K562 (cell line): ENCODE measurements around the gene HEPACAM2. TPM values are rescaled to one million over a fixed set of nuclear protein-coding genes. Genes with fewer than 3 reads are reported as not detected.

Experiments
- ATAC-seq: fragments of 200-7000 bp; cut with Tn5 transposase; 3 replicates; pipeline ENCODE4 v1.9.1; 2020; ENCODE audit warnings: moderate library complexity
- BruUV-seq: library from RNA; stranded (reverse); fragments of 400-500 nt; replicated peaks from 2 replicates; lab custom pipeline; 2021; lab: Mats Ljungman, UMichigan
- CTCF ChIA-PET: fragments of 300-600 bp; formaldehyde crosslinking; extraction: SDS; loops from one replicate; lab custom pipeline; 2021; ENCODE audit warnings: low intra/inter-chr PET ratio; lab: Yijun Ruan, JAX
- POLR2A ChIA-PET: fragments of 300-600, 350-650 bp; sonication (Branson Sonifier 250); formaldehyde crosslinking; extraction: SDS; loops from one replicate; lab custom pipeline; 2021; ENCODE audit warnings: antibody characterized with exemption, inconsistent platforms; lab: Yijun Ruan, JAX
- DNase-seq, 4 experiments: peaks; one replicate each; pipeline versions ENCODE4 v3.0.0 to v3.0.0-alpha.2; 2011 to 2018; ENCODE audit warnings: low spot score in 3 of 4, mixed read lengths in 3 of 4; ENCODE audit errors: extremely low read depth in 1 of 4
- FAIRE-seq: peaks from 2 replicates; lab custom pipeline; 2011; peaks lifted over from hg19 to GRCh38; lab: Jason Lieb, UNC
- H2AFZ ChIP-seq: 2 replicates; pipeline ENCODE4 v1.6.0; 2011; ENCODE audit warnings: low read depth, low read length, control low read depth, inconsistent platforms
- H3K27ac ChIP-seq: fragments of 200-600 bp; 3 replicates; pipeline ENCODE4 v1.8.0; 2011; ENCODE audit warnings: low read depth, mild to moderate bottlenecking, control low read depth, inconsistent platforms, low read length, moderate library complexity, mixed read lengths; ENCODE audit errors: extremely low read depth
- H3K27me3 ChIP-seq, 2 experiments: fragments of 300-600 bp in 1 of 2; 2 replicates in 1 of 2; 3 replicates in 1 of 2; pipeline versions ENCODE4 v1.6.0 to v1.8.0; 2011; ENCODE audit warnings: inconsistent platforms in 2 of 2, low read length in 2 of 2, mild to moderate bottlenecking in 1 of 2, mixed read lengths in 1 of 2, moderate library complexity in 1 of 2; ENCODE audit not compliant: control insufficient read depth in 2 of 2, insufficient read depth in 2 of 2
- H3K36me3 ChIP-seq: fragments of 300-600 bp; 3 replicates; pipeline ENCODE4 v1.8.0; 2011; ENCODE audit warnings: mild to moderate bottlenecking, low read length, inconsistent platforms; ENCODE audit not compliant: control insufficient read depth, insufficient read depth
- H3K4me1 ChIP-seq, 2 experiments: fragments of 200-600 bp in 1 of 2; replicated peaks in 1 of 2; 2 replicates in 1 of 2; 3 replicates in 1 of 2; pipeline versions ENCODE4 v1.5.1 to v1.8.0; 2011; ENCODE audit warnings: inconsistent platforms in 2 of 2, low read length in 2 of 2, mild to moderate bottlenecking in 1 of 2, mixed read lengths in 1 of 2, moderate library complexity in 1 of 2; ENCODE audit not compliant: control insufficient read depth in 2 of 2, insufficient read depth in 2 of 2
- H3K4me2 ChIP-seq: 2 replicates; pipeline ENCODE4 v1.6.1; 2011; ENCODE audit warnings: low read length, control low read depth, inconsistent platforms, mixed read lengths; ENCODE audit not compliant: insufficient read depth
- H3K4me3 ChIP-seq: fragments of 200-600 bp; sonication (generic), shearing (Covaris generic); 2 replicates; pipeline ENCODE4 v1.5.1; 2016; ENCODE audit warnings: control low read depth, inconsistent platforms
- H3K79me2 ChIP-seq: fragments of 200-600 bp; 3 replicates; pipeline ENCODE4 v1.8.0; 2011; ENCODE audit warnings: low read length, inconsistent platforms; ENCODE audit not compliant: control insufficient read depth, insufficient read depth
- H3K9ac ChIP-seq, 2 experiments: 2 replicates each; pipeline versions ENCODE4 v1.6.0 to v1.6.1; 2011; ENCODE audit warnings: low read depth in 2 of 2, low read length in 2 of 2, control low read depth in 1 of 2, inconsistent platforms in 1 of 2, mild to moderate bottlenecking in 1 of 2, mixed read lengths in 1 of 2; ENCODE audit not compliant: insufficient read depth in 1 of 2
- H3K9me1 ChIP-seq: one replicate; pipeline ENCODE4 v1.6.0; 2011; ENCODE audit warnings: inconsistent platforms, mild to moderate bottlenecking, low read length, moderate library complexity; ENCODE audit not compliant: control insufficient read depth, insufficient read depth
- H3K9me3 ChIP-seq: replicated peaks from 2 replicates; pipeline ENCODE4 v1.5.1; 2011; ENCODE audit warnings: low read depth, low read length, inconsistent platforms; ENCODE audit not compliant: control insufficient read depth, insufficient read depth
- H4K20me1 ChIP-seq: replicated peaks from 2 replicates; pipeline ENCODE4 v1.6.1; 2011; ENCODE audit warnings: low read length, inconsistent platforms, mixed read lengths; ENCODE audit not compliant: control insufficient read depth, insufficient read depth
- EHMT2 ChIP-seq: fragments of 450-650 bp; IDR thresholded peaks from 2 replicates; pipeline ENCODE4 v1.6.1; 2018; ENCODE audit warnings: antibody characterized with exemption
- MIER1 ChIP-seq: fragments of 450-650 bp; IDR thresholded peaks from 2 replicates; pipeline ENCODE4 v1.6.1; 2016; ENCODE audit warnings: antibody characterized with exemption, mild to moderate bottlenecking, low read depth
- MNT ChIP-seq, 2 experiments: fragments of 450-650 bp; conservative IDR thresholded peaks; 2 replicates each; pipeline ENCODE4 v1.6.1; 2017; ENCODE audit warnings: mild to moderate bottlenecking in 2 of 2, moderate library complexity in 2 of 2
- SPI1 ChIP-seq: IDR thresholded peaks from 2 replicates; pipeline ENCODE4 v1.6.1; 2011; ENCODE audit warnings: low read depth, low read length, control low read depth, borderline replicate concordance
- WGBS: fragments of 100-300 bp; shearing (Covaris generic); methylation state at CpG from one replicate; pipeline ENCODE4 v1.1.6; 2016; ENCODE audit warnings: low coverage, mixed read lengths; ENCODE audit not compliant: insufficient coverage; ENCODE audit errors: missing lambda C conversion rate; 5-methylcytosine and 5-hydroxymethylcytosine counted together
- in situ Hi-C: fragments of 300-500 bp; cut with MboI; formaldehyde crosslinking; loops from 4 replicates; pipeline ENCODE4 v1.15.0; 2018; ENCODE audit warnings: inconsistent platforms, mixed read lengths
- intact Hi-C: fragments of 100-400 bp; cut with micrococcal nuclease; formaldehyde crosslinking; loops from 2 replicates; pipeline ENCODE4 v1.14.2; 2022
- polyA plus RNA-seq, 8 experiments: library from polyadenylated mRNA; depleted of rRNA in 4 of 8; stranded (reverse) in 5 of 8; unstranded in 3 of 8; fragments of >200 nt; fragmentation: Nextera tagmentation in 2 of 8; fragmentation: Illumina TruSeq in 1 of 8; extraction: Ambion mirVana in 2 of 8; extraction: Trizol in 1 of 8; gene quantifications; 2 replicates each; pipeline versions ENCODE4 v1.2.1 to v1.2.3, GENCODE V29; 2011 to 2014; ENCODE audit warnings: inconsistent platforms in 1 of 8, missing spikeins in 1 of 8
- total RNA-seq, 7 experiments: library from RNA; depleted of rRNA in 6 of 7; stranded (reverse); fragments of >200 nt in 6 of 7; fragmentation: Illumina TruSeq in 2 of 7; extraction: Trizol in 2 of 7; gene quantifications; 2 replicates each; pipeline versions ENCODE4 v1.2.1 to v1.2.3, GENCODE V29; 2011 to 2021; ENCODE audit warnings: low replicate concordance in 1 of 7
- TF ChIP-seq, protein P1 (sequence below), 2 experiments: fragments of 450-650 bp; formaldehyde crosslinking in 1 of 2; IDR thresholded peaks; 2 replicates each; pipeline versions ENCODE4 v1.4.0 to v1.6.1; 2014 to 2020; ENCODE audit warnings: mild to moderate bottlenecking in 2 of 2, borderline replicate concordance in 1 of 2, low read depth in 1 of 2

The HEPACAM2 gene
- total and polyA plus RNA-seq, 9 of the 15 experiments (the other 6 are each of a cell fraction or from before 2014, with no cell fraction given), result 2.0 to 6.5 (median 3.9) TPM

GRCh38 chr7:93249491-93250148 lies 23.4 kb upstream of the HEPACAM2 start:
- FAIRE-seq (no peak), DNase-seq (no peak), ATAC-seq (peak; percentile 58)
- no peak overlapping the region for H2AFZ ChIP-seq
- H3K4me2 ChIP-seq, result no peak overlapping the region
- H3K4me1 ChIP-seq, result no peaks in the 10 kb centered on the region
- no TSS peak for BruUV-seq
- ChIA-PET CTCF (no interaction called here), POLR2A (no interaction called here)
- H3K9me3 ChIP-seq, result no peaks in the 10 kb centered on the region
- 31% methylated on average over 5 of the region's 5 CpGs for WGBS
- no peak overlapping the region for H3K4me3 ChIP-seq
- TF ChIP-seq EHMT2 (peak; percentile 81), MIER1 (peak; percentile 68; the same call in 1 of the 2 replicates), SPI1 (no peak), MNT (conservative IDR thresholded peaks at IDR 0.05) (0 out of 4 replicates have a peak, but pooled peaks of 1 of the 2 experiments have one; percentile 15)
- TF ChIP-seq, protein P1, sequence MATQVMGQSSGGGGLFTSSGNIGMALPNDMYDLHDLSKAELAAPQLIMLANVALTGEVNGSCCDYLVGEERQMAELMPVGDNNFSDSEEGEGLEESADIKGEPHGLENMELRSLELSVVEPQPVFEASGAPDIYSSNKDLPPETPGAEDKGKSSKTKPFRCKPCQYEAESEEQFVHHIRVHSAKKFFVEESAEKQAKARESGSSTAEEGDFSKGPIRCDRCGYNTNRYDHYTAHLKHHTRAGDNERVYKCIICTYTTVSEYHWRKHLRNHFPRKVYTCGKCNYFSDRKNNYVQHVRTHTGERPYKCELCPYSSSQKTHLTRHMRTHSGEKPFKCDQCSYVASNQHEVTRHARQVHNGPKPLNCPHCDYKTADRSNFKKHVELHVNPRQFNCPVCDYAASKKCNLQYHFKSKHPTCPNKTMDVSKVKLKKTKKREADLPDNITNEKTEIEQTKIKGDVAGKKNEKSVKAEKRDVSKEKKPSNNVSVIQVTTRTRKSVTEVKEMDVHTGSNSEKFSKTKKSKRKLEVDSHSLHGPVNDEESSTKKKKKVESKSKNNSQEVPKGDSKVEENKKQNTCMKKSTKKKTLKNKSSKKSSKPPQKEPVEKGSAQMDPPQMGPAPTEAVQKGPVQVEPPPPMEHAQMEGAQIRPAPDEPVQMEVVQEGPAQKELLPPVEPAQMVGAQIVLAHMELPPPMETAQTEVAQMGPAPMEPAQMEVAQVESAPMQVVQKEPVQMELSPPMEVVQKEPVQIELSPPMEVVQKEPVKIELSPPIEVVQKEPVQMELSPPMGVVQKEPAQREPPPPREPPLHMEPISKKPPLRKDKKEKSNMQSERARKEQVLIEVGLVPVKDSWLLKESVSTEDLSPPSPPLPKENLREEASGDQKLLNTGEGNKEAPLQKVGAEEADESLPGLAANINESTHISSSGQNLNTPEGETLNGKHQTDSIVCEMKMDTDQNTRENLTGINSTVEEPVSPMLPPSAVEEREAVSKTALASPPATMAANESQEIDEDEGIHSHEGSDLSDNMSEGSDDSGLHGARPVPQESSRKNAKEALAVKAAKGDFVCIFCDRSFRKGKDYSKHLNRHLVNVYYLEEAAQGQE (IDR thresholded peaks at IDR 0.05; ENCODE audit: borderline replicate concordance), result peak; percentile 90
- TF ChIP-seq, protein P1 (CRISPR knock-in tag; IDR thresholded peaks at IDR 0.05; ENCODE audit: low read depth), result 0 out of 2 replicates have a peak, but pooled peaks have one; percentile 46
- H3K27ac ChIP-seq, result no peak overlapping the region
- intact Hi-C loops (loop anchor here (5.0 to 10.0 kb wide), 3 partner anchors 193 to 1148 kb away; no protein-coding TSS in a partner anchor), in situ Hi-C loops (no loop called here)
- H4K20me1 ChIP-seq, result 0 out of 2 replicates have a peak, but pooled peaks cover 3% of the 10 kb centered on the region
- H3K79me2 ChIP-seq, result no peaks in the 10 kb centered on the region
- no peak overlapping the region for H3K9ac ChIP-seq
- H3K36me3 ChIP-seq, result no peaks in the 10 kb centered on the region
- no peaks in the 10 kb centered on the region for H3K27me3 ChIP-seq
- no peaks in the 10 kb centered on the region for H3K9me1 ChIP-seq
